OCI-LY7 (cell line): ENCODE results near the gene IQCE. TPM values are rescaled to one million over a fixed set of nuclear protein-coding genes. Genes with fewer than 3 reads are reported as not detected.

Experiments used
- BruUV-seq: library from RNA; stranded (reverse); fragments of 400-500 nt; replicated peaks from 2 replicates; lab custom pipeline; 2021; lab: Mats Ljungman, UMichigan
- CTCF ChIA-PET: fragments of 300-600 bp; sonication (Branson Sonifier 250); formaldehyde crosslinking; loops from one replicate; lab custom pipeline; 2022; ENCODE audit warnings: antibody characterized with exemption; ENCODE audit not compliant: unreplicated experiment; lab: Charles Lee
- POLR2A ChIA-PET: fragments of 300-600 bp; sonication (Branson Sonifier 250); formaldehyde crosslinking; loops from one replicate; lab custom pipeline; 2022; ENCODE audit warnings: antibody characterized with exemption; lab: Charles Lee
- DNase-seq: peaks from one replicate; pipeline ENCODE4 v3.0.0-alpha.2; 2015; ENCODE audit warnings: low spot score
- H2AFZ ChIP-seq: fragments of 200-600 bp; sonication (generic), shearing (Covaris generic); 2 replicates; pipeline ENCODE4 v1.6.1; 2014; ENCODE audit warnings: mild to moderate bottlenecking, antibody characterized with exemption, low read length, moderate library complexity
- H3K27ac ChIP-seq: fragments of 200-600 bp; sonication (generic); 2 replicates; pipeline ENCODE4 v1.5.1; 2014; ENCODE audit warnings: mixed run types, low read depth, mild to moderate bottlenecking, moderate library complexity, low read length, inconsistent platforms; ENCODE audit not compliant: poor library complexity, severe bottlenecking
- H3K36me3 ChIP-seq: fragments of 200-600 bp; sonication (generic); 2 replicates; pipeline ENCODE4 v1.6.1; 2014; ENCODE audit warnings: mild to moderate bottlenecking, antibody characterized with exemption, low read length, moderate library complexity, mixed read lengths; ENCODE audit not compliant: insufficient read depth
- H3K4me1 ChIP-seq: fragments of 200-600 bp; sonication (generic); 2 replicates; pipeline ENCODE4 v1.5.1; 2014; ENCODE audit warnings: mild to moderate bottlenecking, low read length; ENCODE audit not compliant: insufficient read depth, poor library complexity, severe bottlenecking
- H3K4me2 ChIP-seq: fragments of 200-600 bp; sonication (generic); 2 replicates; pipeline ENCODE4 v1.6.1; 2014; ENCODE audit warnings: mild to moderate bottlenecking, low read length
- H3K4me3 ChIP-seq: fragments of 200-600 bp; sonication (generic); 2 replicates; pipeline ENCODE4 v1.5.1; 2014; ENCODE audit warnings: mild to moderate bottlenecking, low read depth, low read length; ENCODE audit not compliant: poor library complexity, severe bottlenecking
- H3K79me2 ChIP-seq: fragments of 200-600 bp; sonication (generic); 2 replicates; pipeline ENCODE4 v1.6.1; 2016; ENCODE audit warnings: low read depth, mild to moderate bottlenecking, low read length, moderate library complexity, mixed read lengths; ENCODE audit not compliant: insufficient read depth
- H3K9me2 ChIP-seq: fragments of 200-600 bp; sonication (generic); 2 replicates; pipeline ENCODE4 v1.6.1; 2016; ENCODE audit warnings: mild to moderate bottlenecking, low read length, mixed read lengths; ENCODE audit not compliant: insufficient read depth
- H3K9me3 ChIP-seq: fragments of 200-600 bp; sonication (generic); 2 replicates; pipeline ENCODE4 v1.6.1; 2014; ENCODE audit warnings: mild to moderate bottlenecking, mixed run types, low read length, mixed read lengths
- H4K20me1 ChIP-seq: fragments of 200-600 bp; sonication (generic); 2 replicates; pipeline ENCODE4 v1.6.1; 2014; ENCODE audit warnings: mild to moderate bottlenecking, antibody characterized with exemption, low read length, moderate library complexity, mixed read lengths; ENCODE audit not compliant: insufficient read depth
- CTCF ChIP-seq: fragments of 200-600 bp; sonication (generic); conservative IDR thresholded peaks from 2 replicates; pipeline ENCODE4 v1.5.1; 2014; ENCODE audit warnings: mild to moderate bottlenecking, antibody characterized with exemption, low read length, moderate library complexity, mixed read lengths
- EZH2phosphoT487 ChIP-seq: fragments of 200-600 bp; sonication (generic); IDR thresholded peaks from 2 replicates; pipeline ENCODE4 v1.6.1; 2018; ENCODE audit warnings: low read depth, borderline replicate concordance, mild to moderate bottlenecking, mixed run types, antibody characterized with exemption, low read length, moderate library complexity, mixed read lengths
- intact Hi-C: fragments of 100-400 bp; cut with micrococcal nuclease; formaldehyde crosslinking; loops from one replicate; pipeline ENCODE4 v1.10.0; 2022; ENCODE audit not compliant: unreplicated experiment
- total RNA-seq, 2 experiments: library from RNA; depleted of rRNA in 1 of 2; stranded (reverse); fragments of >200 nt in 1 of 2; shearing (Covaris generic) in 1 of 2; gene quantifications; 2 replicates each; pipeline ENCODE4 v1.2.3, GENCODE V29; 2014 to 2022

The IQCE gene
- total RNA-seq, 2 experiments from 2014 or later: 6.2 to 6.6 TPM

GRCh38 chr7:2601065-2601464, 42.3 kb downstream of the IQCE start:
- Histone ChIP-seq H3K4me3 (no peak overlapping the region), H3K36me3 (no peaks in the 10 kb centered on the region), H3K79me2 (no peaks in the 10 kb centered on the region), H3K9me2 (no peaks in the 10 kb centered on the region), H3K27ac (no peak overlapping the region), H3K4me1 (no peaks in the 10 kb centered on the region), H3K4me2 (no peak overlapping the region), H3K9me3 (no peaks in the 10 kb centered on the region), H2AFZ (no peak overlapping the region), H4K20me1 (no peaks in the 10 kb centered on the region)
- ChIA-PET CTCF (no interaction called here), POLR2A (interaction anchor here (0.5 to 0.8 kb wide), 2 partner anchors 18 to 30 kb away, joined by 3 read pairs; no protein-coding TSS in a partner anchor)
- no peak for TF ChIP-seq CTCF
- intact Hi-C loops: no loop called here
- BruUV-seq: no TSS peak
- DNase-seq: no peak

- no peaks in the 10 kb centered on the region for H4K20me1 ChIP-seq
- no peak overlapping the region for H3K4me2 ChIP-seq
- no peak overlapping the region for H3K27ac ChIP-seq
- ChIA-PET CTCF (no interaction called here), POLR2A (interaction anchor here (0.8 to 1.1 kb wide), 2 partner anchors 11 to 19 kb away, joined by 3 read pairs; no protein-coding TSS in a partner anchor)
- H2AFZ ChIP-seq: no peak overlapping the region
- no peaks in the 10 kb centered on the region for H3K79me2 ChIP-seq
- no TSS peak for BruUV-seq
- no peak for DNase-seq
- no peak overlapping the region for H3K4me3 ChIP-seq
- no peaks in the 10 kb centered on the region for H3K9me2 ChIP-seq
- H3K36me3 ChIP-seq: no peaks in the 10 kb centered on the region
- H3K9me3 ChIP-seq: no peaks in the 10 kb centered on the region
- intact Hi-C loops: no loop called here
- H3K4me1 ChIP-seq: no peaks in the 10 kb centered on the region
- TF ChIP-seq CTCF: no peak
- TF ChIP-seq EZH2phosphoT487: no peak
Observed at GRCh38 chr7:2601907-2602306, 43.1 kb downstream of the IQCE start.

GRCh38 chr7:2602406-2603043, 43.7 kb downstream of the IQCE start:
- Histone ChIP-seq H2AFZ (no peak overlapping the region), H3K4me3 (no peak overlapping the region), H3K4me1 (no peaks in the 10 kb centered on the region), H3K9me3 (no peaks in the 10 kb centered on the region), H3K4me2 (no peak overlapping the region), H3K27ac (no peak overlapping the region), H3K36me3 (no peaks in the 10 kb centered on the region), H4K20me1 (no peaks in the 10 kb centered on the region), H3K9me2 (no peaks in the 10 kb centered on the region), H3K79me2 (no peaks in the 10 kb centered on the region)
- ChIA-PET CTCF (no interaction called here), POLR2A (interaction anchor here (0.8 to 1.1 kb wide), 2 partner anchors 10 to 242 kb away, joined by 3 read pairs; no protein-coding TSS in a partner anchor)
- BruUV-seq: no TSS peak
- TF ChIP-seq EZH2phosphoT487 (no peak), CTCF (no peak)
- DNase-seq: no peak
- intact Hi-C loops: no loop called here
